Activated B cell treated with CpG ODN at 0.5 μM for 24 hours (primary cell): ENCODE data around the gene ADAMTSL1. TPM values are rescaled to one million over a fixed set of nuclear protein-coding genes. Genes with fewer than 3 reads are reported as not detected.

Experiments used
- ATAC-seq: fragments of 200-7000 bp; cut with Tn5 transposase; one replicate; pipeline ENCODE4 v1.10.0; 2021; ENCODE audit warnings: low read depth, mild to moderate bottlenecking, moderate library complexity
- CTCF ChIA-PET: fragments of 350-600 bp; sonication (Branson Sonifier 250); formaldehyde crosslinking; loops from one replicate; lab custom pipeline; 2021; ENCODE audit warnings: antibody characterized with exemption; lab: Charles Lee
- POLR2A ChIA-PET: fragments of 350-600 bp; sonication (Branson Sonifier 250); formaldehyde crosslinking; loops from one replicate; lab custom pipeline; 2021; ENCODE audit warnings: antibody characterized with exemption; lab: Charles Lee
- DNase-seq: peaks from one replicate; pipeline ENCODE4 v3.0.0; 2022
- H3K27ac Mint-ChIP-seq: one replicate; pipeline ENCODE4 v1.8.0; 2020; ENCODE audit warnings: mixed read lengths
- H3K27me3 Mint-ChIP-seq: one replicate; pipeline ENCODE4 v1.8.0; 2021; ENCODE audit warnings: mixed read lengths
- H3K36me3 Mint-ChIP-seq: one replicate; pipeline ENCODE4 v1.8.0; 2021; ENCODE audit warnings: low read depth, mixed read lengths
- H3K4me1 Mint-ChIP-seq: one replicate; pipeline ENCODE4 v1.8.0; 2021; ENCODE audit warnings: mixed read lengths
- H3K4me3 Mint-ChIP-seq: one replicate; pipeline ENCODE4 v1.8.0; 2020; ENCODE audit warnings: mild to moderate bottlenecking, mixed read lengths
- H3K9me3 Mint-ChIP-seq: one replicate; pipeline ENCODE4 v1.8.0; 2020; ENCODE audit warnings: mixed read lengths
- CTCF ChIP-seq: fragments of 200-600 bp; IDR thresholded peaks from one replicate; pipeline ENCODE4 v1.8.0; 2022; ENCODE audit warnings: antibody characterized with exemption, mild to moderate bottlenecking
- intact Hi-C: fragments of 100-400 bp; cut with micrococcal nuclease; formaldehyde crosslinking; loops from one replicate; pipeline ENCODE4 v1.15.1; 2024
- total RNA-seq: library from RNA; stranded (reverse); gene quantifications from 2 replicates; pipeline ENCODE4 v1.2.3, GENCODE V29; 2022

ADAMTSL1 gene
- total RNA-seq, 1 donor from 2014 or later, result not detected

- intact Hi-C loops, result no loop called here
- no peak overlapping the region for H3K4me3 Mint-ChIP-seq
- DNase-seq, result no peak
- H3K27ac Mint-ChIP-seq, result no peak overlapping the region
- no peaks in the 10 kb centered on the region for H3K36me3 Mint-ChIP-seq
- CTCF ChIA-PET, result no interaction called here
- no peaks in the 10 kb centered on the region for H3K4me1 Mint-ChIP-seq
- peaks cover 8% of the 10 kb centered on the region for H3K27me3 Mint-ChIP-seq
- ATAC-seq, result no peak
- POLR2A ChIA-PET, result no interaction called here
- TF ChIP-seq CTCF, result no peak
- no peaks in the 10 kb centered on the region for H3K9me3 Mint-ChIP-seq
Measured at GRCh38 chr9:18909140-18910018, 435.4 kb downstream of the ADAMTSL1 start.

GRCh38 chr9:18910435-18910834 lies 436.5 kb downstream of the ADAMTSL1 start:
- H3K4me3 Mint-ChIP-seq, result no peak overlapping the region
- intact Hi-C loops, result no loop called here
- H3K4me1 Mint-ChIP-seq, result no peaks in the 10 kb centered on the region
- DNase-seq (no peak), ATAC-seq (no peak)
- no peak overlapping the region for H3K27ac Mint-ChIP-seq
- ChIA-PET CTCF (no interaction called here), POLR2A (no interaction called here)
- H3K27me3 Mint-ChIP-seq, result peaks cover 8% of the 10 kb centered on the region
- H3K9me3 Mint-ChIP-seq, result no peaks in the 10 kb centered on the region
- H3K36me3 Mint-ChIP-seq, result no peaks in the 10 kb centered on the region
- no peak for TF ChIP-seq CTCF

- no peak for DNase-seq
- POLR2A ChIA-PET, result no interaction called here
Measured at GRCh38 chr9:18910916-18911315, 437.0 kb downstream of the ADAMTSL1 start.

DNA sequence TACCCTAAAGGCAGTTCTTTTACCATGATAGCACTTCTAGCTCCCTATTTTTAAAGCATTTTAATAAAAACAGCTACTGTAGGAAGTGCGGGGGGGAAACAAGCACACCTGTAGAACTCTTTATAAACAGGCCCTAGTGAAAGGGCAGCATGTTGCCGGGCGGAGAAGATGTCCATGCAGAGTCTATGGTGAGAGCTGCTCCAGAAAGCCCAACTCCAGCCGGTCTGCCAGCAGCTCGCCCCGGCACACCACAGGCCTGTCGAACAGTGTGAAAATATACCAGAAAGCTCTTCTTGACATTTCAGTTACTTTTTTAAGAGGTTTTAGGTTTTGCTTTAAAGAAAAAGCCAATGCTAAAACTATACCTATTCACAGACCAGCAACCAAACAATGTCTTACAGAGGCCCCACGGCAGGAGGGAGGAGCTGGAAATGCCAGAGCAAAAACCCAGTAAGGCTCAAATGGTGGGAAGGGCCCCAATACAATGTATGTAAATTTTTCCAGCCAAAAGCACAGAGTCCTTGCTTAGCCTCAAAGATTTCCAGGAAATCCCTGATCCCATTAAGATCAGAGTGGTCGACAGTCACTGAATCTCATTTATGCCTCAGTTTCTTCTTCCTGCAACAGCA lies 437.9 kb downstream of the ADAMTSL1 start:
- no peak for TF ChIP-seq CTCF
- CTCF ChIA-PET, result no interaction called here
- H3K4me3 Mint-ChIP-seq, result no peak overlapping the region
- H3K36me3 Mint-ChIP-seq, result no peaks in the 10 kb centered on the region
- POLR2A ChIA-PET, result no interaction called here
- H3K27ac Mint-ChIP-seq, result no peak overlapping the region
- peaks cover 8% of the 10 kb centered on the region for H3K27me3 Mint-ChIP-seq
- DNase-seq (no peak), ATAC-seq (no peak)
- no peaks in the 10 kb centered on the region for H3K4me1 Mint-ChIP-seq
- intact Hi-C loops, result no loop called here
- no peaks in the 10 kb centered on the region for H3K9me3 Mint-ChIP-seq

More at GRCh38 chr9:18910916-18911315, 437.0 kb downstream of the ADAMTSL1 start:
- intact Hi-C loops, result no loop called here
- CTCF ChIA-PET, result no interaction called here
- TF ChIP-seq CTCF, result no peak
- Mint-ChIP-seq H3K4me1 (no peaks in the 10 kb centered on the region), H3K4me3 (no peak overlapping the region), H3K36me3 (no peaks in the 10 kb centered on the region), H3K27me3 (peaks cover 8% of the 10 kb centered on the region), H3K9me3 (no peaks in the 10 kb centered on the region), H3K27ac (no peak overlapping the region)
- no peak for ATAC-seq
